ENCODE results near the gene SLC7A6. TPM values are rescaled to one million over a fixed set of nuclear protein-coding genes. Genes with fewer than 3 reads are reported as not detected.

Gene SLC7A6
- total and polyA plus RNA-seq, 10 of the 15 experiments (the other 5 are each of a cell fraction or from before 2014, with no cell fraction given), result 8.2 to 60.4 (median 28.6) TPM

Small RNA genes within 50 kb of the gene (microRNA-seq; reads per million reads assigned to microRNA genes)
- not detected for gene MIR6773

Small RNA genes within 50 kb of the gene (small RNA-seq; reads per million reads assigned to genes)
- gene RNU4-30P (not detected), gene RNU6-1262P (not detected)

Other genes starting within 250 kb of the SLC7A6 start
Only the 7 nearest of the 9 such genes appear.
- gene DUS2, start 241.2 kb upstream of the SLC7A6 start, total RNA-seq (2014; rRNA removed), result 28.7 and 33.5 TPM in 2 replicates
- gene DUS2, start 241.2 kb upstream of the SLC7A6 start, total RNA-seq (2014; rRNA removed; fragmentation: Illumina TruSeq; extraction: Trizol), result 25.8 and 26.4 TPM in 2 replicates
- gene DUS2, start 241.2 kb upstream of the SLC7A6 start, total RNA-seq (2021), result 25.2 and 28.1 TPM in 2 replicates
- 12.4 and 17.9 TPM in 2 replicates for gene DUS2, start 241.2 kb upstream of the SLC7A6 start, polyA plus RNA-seq (2011; rRNA removed)
- gene DUS2, start 241.2 kb upstream of the SLC7A6 start, polyA plus RNA-seq (2014; fragmentation: Illumina TruSeq; extraction: Trizol), result 18.9 and 24.6 TPM in 2 replicates
- 1 to 10 TPM; 4.8 to 7.8 TPM for gene DUS2, start 241.2 kb upstream of the SLC7A6 start, polyA plus RNA-seq (2014; fragmentation: Nextera tagmentation; extraction: Ambion mirVana)
- gene DUS2, start 241.2 kb upstream of the SLC7A6 start, polyA plus RNA-seq (2014; rRNA removed), result 21.7 and 23.0 TPM in 2 replicates
- 10 to 100 TPM; 28.9 to 32.3 TPM for gene DUS2, start 241.2 kb upstream of the SLC7A6 start, polyA plus RNA-seq (2016; fragmentation: Nextera tagmentation; extraction: Ambion mirVana)
- 25.8 and 27.6 TPM in 2 replicates for gene NFATC3, start 179.2 kb upstream of the SLC7A6 start, total RNA-seq (2014; rRNA removed)
- gene NFATC3, start 179.2 kb upstream of the SLC7A6 start, total RNA-seq (2014; rRNA removed; fragmentation: Illumina TruSeq; extraction: Trizol), result 21.2 and 23.2 TPM in 2 replicates
- 37.6 and 37.8 TPM in 2 replicates for gene NFATC3, start 179.2 kb upstream of the SLC7A6 start, total RNA-seq (2021)
- 31.3 and 34.7 TPM in 2 replicates for gene NFATC3, start 179.2 kb upstream of the SLC7A6 start, polyA plus RNA-seq (2011; rRNA removed)
- gene NFATC3, start 179.2 kb upstream of the SLC7A6 start, polyA plus RNA-seq (2014; fragmentation: Illumina TruSeq; extraction: Trizol), result 24.4 and 29.5 TPM in 2 replicates
- gene NFATC3, start 179.2 kb upstream of the SLC7A6 start, polyA plus RNA-seq (2014; fragmentation: Nextera tagmentation; extraction: Ambion mirVana), result 1 to 10 TPM; 4.2 to 5.5 TPM
- 20.9 and 23.6 TPM in 2 replicates for gene NFATC3, start 179.2 kb upstream of the SLC7A6 start, polyA plus RNA-seq (2014; rRNA removed)
- 10 to 100 TPM; 25.4 to 32.2 TPM for gene NFATC3, start 179.2 kb upstream of the SLC7A6 start, polyA plus RNA-seq (2016; fragmentation: Nextera tagmentation; extraction: Ambion mirVana)
- 0.11 TPM in 1 of 2 replicates, not detected in the other for gene ESRP2, start 28.4 kb upstream of the SLC7A6 start, total RNA-seq (2014; rRNA removed)
- gene ESRP2, start 28.4 kb upstream of the SLC7A6 start, total RNA-seq (2014; rRNA removed; fragmentation: Illumina TruSeq; extraction: Trizol), result 0.04 TPM in 1 of 2 replicates, not detected in the other
- 0.08 and 0.29 TPM in 2 replicates for gene ESRP2, start 28.4 kb upstream of the SLC7A6 start, total RNA-seq (2021)
- gene ESRP2, start 28.4 kb upstream of the SLC7A6 start, polyA plus RNA-seq (2011; rRNA removed), result not detected in 2 replicates
- gene ESRP2, start 28.4 kb upstream of the SLC7A6 start, polyA plus RNA-seq (2014; fragmentation: Illumina TruSeq; extraction: Trizol), result 0.06 TPM in 1 of 2 replicates, not detected in the other
- gene ESRP2, start 28.4 kb upstream of the SLC7A6 start, polyA plus RNA-seq (2014; fragmentation: Nextera tagmentation; extraction: Ambion mirVana), result under 1 TPM in 1 of 2 experiments, not detected in 1; 0.08 TPM
- gene ESRP2, start 28.4 kb upstream of the SLC7A6 start, polyA plus RNA-seq (2014; rRNA removed), result 0.13 and 0.23 TPM in 2 replicates
- gene ESRP2, start 28.4 kb upstream of the SLC7A6 start, polyA plus RNA-seq (2016; fragmentation: Nextera tagmentation; extraction: Ambion mirVana), result under 1 TPM; 0.12 to 0.64 TPM
- gene PLA2G15, start 19.2 kb upstream of the SLC7A6 start, total RNA-seq (2014; rRNA removed), result 8.2 and 8.4 TPM in 2 replicates
- gene PLA2G15, start 19.2 kb upstream of the SLC7A6 start, total RNA-seq (2014; rRNA removed; fragmentation: Illumina TruSeq; extraction: Trizol), result 3.4 and 3.8 TPM in 2 replicates
- 7.6 and 7.8 TPM in 2 replicates for gene PLA2G15, start 19.2 kb upstream of the SLC7A6 start, total RNA-seq (2021)
- 3.1 and 6.3 TPM in 2 replicates for gene PLA2G15, start 19.2 kb upstream of the SLC7A6 start, polyA plus RNA-seq (2011; rRNA removed)
- gene PLA2G15, start 19.2 kb upstream of the SLC7A6 start, polyA plus RNA-seq (2014; fragmentation: Illumina TruSeq; extraction: Trizol), result 1.5 and 3.0 TPM in 2 replicates
- 1 to 10 TPM in 1 of 2 experiments, under 1 TPM in 1; 0.31 to 1.1 TPM for gene PLA2G15, start 19.2 kb upstream of the SLC7A6 start, polyA plus RNA-seq (2014; fragmentation: Nextera tagmentation; extraction: Ambion mirVana)
- 7.8 and 8.5 TPM in 2 replicates for gene PLA2G15, start 19.2 kb upstream of the SLC7A6 start, polyA plus RNA-seq (2014; rRNA removed)
- gene PLA2G15, start 19.2 kb upstream of the SLC7A6 start, polyA plus RNA-seq (2016; fragmentation: Nextera tagmentation; extraction: Ambion mirVana), result 1 to 10 TPM; 7.3 to 9.4 TPM
- gene SLC7A6OS, start 46.4 kb downstream of the SLC7A6 start, total RNA-seq (2014; rRNA removed), result 16.0 and 17.7 TPM in 2 replicates
- gene SLC7A6OS, start 46.4 kb downstream of the SLC7A6 start, total RNA-seq (2014; rRNA removed; fragmentation: Illumina TruSeq; extraction: Trizol), result 17.7 and 18.1 TPM in 2 replicates
- 17.7 and 22.0 TPM in 2 replicates for gene SLC7A6OS, start 46.4 kb downstream of the SLC7A6 start, total RNA-seq (2021)
- 17.8 and 19.6 TPM in 2 replicates for gene SLC7A6OS, start 46.4 kb downstream of the SLC7A6 start, polyA plus RNA-seq (2011; rRNA removed)
- 16.0 and 16.8 TPM in 2 replicates for gene SLC7A6OS, start 46.4 kb downstream of the SLC7A6 start, polyA plus RNA-seq (2014; fragmentation: Illumina TruSeq; extraction: Trizol)
- gene SLC7A6OS, start 46.4 kb downstream of the SLC7A6 start, polyA plus RNA-seq (2014; fragmentation: Nextera tagmentation; extraction: Ambion mirVana), result 1 to 10 TPM; 2.9 to 6.4 TPM
- gene SLC7A6OS, start 46.4 kb downstream of the SLC7A6 start, polyA plus RNA-seq (2014; rRNA removed), result 13.9 and 16.0 TPM in 2 replicates
- 10 to 100 TPM; 23.8 to 27.4 TPM for gene SLC7A6OS, start 46.4 kb downstream of the SLC7A6 start, polyA plus RNA-seq (2016; fragmentation: Nextera tagmentation; extraction: Ambion mirVana)
- 45.8 and 48.5 TPM in 2 replicates for gene PRMT7, start 46.5 kb downstream of the SLC7A6 start, total RNA-seq (2014; rRNA removed)
- 32.6 and 33.4 TPM in 2 replicates for gene PRMT7, start 46.5 kb downstream of the SLC7A6 start, total RNA-seq (2014; rRNA removed; fragmentation: Illumina TruSeq; extraction: Trizol)
- gene PRMT7, start 46.5 kb downstream of the SLC7A6 start, total RNA-seq (2021), result 45.4 and 47.6 TPM in 2 replicates
- 40.7 and 49.3 TPM in 2 replicates for gene PRMT7, start 46.5 kb downstream of the SLC7A6 start, polyA plus RNA-seq (2011; rRNA removed)
- 28.6 and 43.3 TPM in 2 replicates for gene PRMT7, start 46.5 kb downstream of the SLC7A6 start, polyA plus RNA-seq (2014; fragmentation: Illumina TruSeq; extraction: Trizol)
- gene PRMT7, start 46.5 kb downstream of the SLC7A6 start, polyA plus RNA-seq (2014; fragmentation: Nextera tagmentation; extraction: Ambion mirVana), result 1 to 10 TPM; 5.1 to 5.6 TPM
- 52.4 and 56.1 TPM in 2 replicates for gene PRMT7, start 46.5 kb downstream of the SLC7A6 start, polyA plus RNA-seq (2014; rRNA removed)
- gene PRMT7, start 46.5 kb downstream of the SLC7A6 start, polyA plus RNA-seq (2016; fragmentation: Nextera tagmentation; extraction: Ambion mirVana), result 10 to 100 TPM; 36.9 to 40.7 TPM
- 0.49 and 2.0 TPM in 2 replicates for gene SMPD3, start 184.0 kb downstream of the SLC7A6 start, total RNA-seq (2014; rRNA removed)
- gene SMPD3, start 184.0 kb downstream of the SLC7A6 start, total RNA-seq (2014; rRNA removed; fragmentation: Illumina TruSeq; extraction: Trizol), result 0.76 and 0.83 TPM in 2 replicates
- 1.5 and 1.8 TPM in 2 replicates for gene SMPD3, start 184.0 kb downstream of the SLC7A6 start, total RNA-seq (2021)
- 0.04 TPM in 1 of 2 replicates, not detected in the other for gene SMPD3, start 184.0 kb downstream of the SLC7A6 start, polyA plus RNA-seq (2011; rRNA removed)
- gene SMPD3, start 184.0 kb downstream of the SLC7A6 start, polyA plus RNA-seq (2014; fragmentation: Illumina TruSeq; extraction: Trizol), result 0.05 and 0.90 TPM in 2 replicates
- gene SMPD3, start 184.0 kb downstream of the SLC7A6 start, polyA plus RNA-seq (2014; fragmentation: Nextera tagmentation; extraction: Ambion mirVana), result under 1 TPM; 0.06 to 0.22 TPM
- gene SMPD3, start 184.0 kb downstream of the SLC7A6 start, polyA plus RNA-seq (2014; rRNA removed), result 0.99 and 1.5 TPM in 2 replicates
- gene SMPD3, start 184.0 kb downstream of the SLC7A6 start, polyA plus RNA-seq (2016; fragmentation: Nextera tagmentation; extraction: Ambion mirVana), result 1 to 10 TPM; 1.6 to 1.7 TPM

All from GM12878 (cell line).